Measurements from ENCODE around the gene LRRC8E. TPM values are rescaled to one million over a fixed set of nuclear protein-coding genes. Genes with fewer than 3 reads are reported as not detected.

Gene LRRC8E
- total and polyA plus RNA-seq, 10 of the 15 experiments (the other 5 are each of a cell fraction or from before 2014, with no cell fraction given): 0.04 to 0.32 (median 0.25) TPM; not detected in 7

DNA sequence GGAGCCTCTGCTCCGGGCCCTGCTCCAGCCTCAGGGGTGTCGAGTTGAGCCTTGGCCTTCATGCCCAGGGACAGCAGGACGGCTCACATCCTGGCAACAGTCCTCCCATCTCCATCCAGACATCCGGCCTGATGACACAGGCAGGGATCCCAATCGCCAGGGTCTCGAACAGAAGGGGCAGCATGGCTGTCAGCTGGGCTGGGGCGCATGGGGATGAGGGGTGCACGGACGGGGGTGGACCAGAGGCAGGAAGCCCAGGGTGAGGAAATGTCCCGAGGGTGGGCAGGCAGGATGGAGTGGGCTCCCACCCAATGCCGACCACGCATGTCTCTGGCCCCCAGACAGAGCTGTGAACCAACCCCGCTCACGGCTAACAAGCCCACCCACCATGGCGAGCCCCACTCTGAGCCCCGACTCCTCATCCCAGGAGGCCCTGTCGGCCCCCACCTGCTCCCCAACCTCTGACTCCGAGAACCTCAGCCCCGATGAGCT, 42.1 kb upstream of the LRRC8E start:
- Histone ChIP-seq H3K9me3 (replicated peaks; ENCODE audit: control insufficient read depth, insufficient read depth, low read length) (no peaks in the 10 kb centered on the region; the same call in 2 of the 3 replicates), H3K27me3 (replicated peaks in 1 of 2; ENCODE audit: control insufficient read depth in 2 of 2, insufficient read depth in 2 of 2, low read length in 1 of 2) (no peaks in the 10 kb centered on the region), H3K27ac (ENCODE audit: control insufficient read depth, insufficient read depth) (no peak overlapping the region), H3K79me2 (ENCODE audit: control insufficient read depth, insufficient read depth, low read length) (no peaks in the 10 kb centered on the region), H3K9ac (ENCODE audit: control insufficient read depth, insufficient read depth, low read length) (no peak overlapping the region), H2AFZ (ENCODE audit: control insufficient read depth, low read depth, low read length) (no peak overlapping the region), H3K4me2 (ENCODE audit: control insufficient read depth, insufficient read depth) (no peak overlapping the region), H3K4me3 (no peak overlapping the region), H3K4me1 (ENCODE audit: control insufficient read depth, insufficient read depth, low read length) (peaks cover 3% of the 10 kb centered on the region; the same call in 1 of the 2 replicates), H3K36me3 (ENCODE audit: control insufficient read depth in 2 of 2, insufficient read depth in 2 of 2, low read length in 1 of 2) (no peaks in the 10 kb centered on the region), H4K20me1 (ENCODE audit: control insufficient read depth, insufficient read depth) (no peaks in the 10 kb centered on the region)
- ChIA-PET CTCF (no interaction called here), RAD21 (ENCODE audit: unreplicated experiment) (no interaction called here), SMC1A (ENCODE audit: uncharacterized antibody, unreplicated experiment) (no interaction called here), POLR2A (no interaction called here)
- no TSS peak for BruUV-seq (replicated peaks)
- DNase-seq (ENCODE audit: low read depth, low spot score) (no peak), ATAC-seq (no peak), FAIRE-seq (no peak)
- WGBS (ENCODE audit: insufficient coverage, insufficient replicate concordance, low lambda C conversion rate, missing lambda C conversion rate): 72% methylated on average over 16 of the region's 19 CpGs
- intact Hi-C loops (cut with micrococcal nuclease; ENCODE audit: unreplicated experiment) (no loop called here), in situ Hi-C loops (cut with MboI) (no loop called here)
- TF ChIP-seq ATF2 (IDR thresholded peaks at IDR 0.05; ENCODE audit: low read length): no peak
- no peak for TF ChIP-seq USF2 (IDR thresholded peaks at IDR 0.05; ENCODE audit: borderline replicate concordance, low read depth, low read length)
- TF ChIP-seq PML (IDR thresholded peaks at IDR 0.05; ENCODE audit: low read length): no peak
- no peak for TF ChIP-seq CREM (IDR thresholded peaks at IDR 0.05; ENCODE audit: low read depth)
- no peak for TF ChIP-seq ZNF24 (IDR thresholded peaks at IDR 0.05)
- no peak for TF ChIP-seq ZBTB4 (CRISPR knock-in tag; IDR thresholded peaks at IDR 0.05)
- TF ChIP-seq ZNF592 (IDR thresholded peaks at IDR 0.05): no peak
- TF ChIP-seq, protein P1, sequence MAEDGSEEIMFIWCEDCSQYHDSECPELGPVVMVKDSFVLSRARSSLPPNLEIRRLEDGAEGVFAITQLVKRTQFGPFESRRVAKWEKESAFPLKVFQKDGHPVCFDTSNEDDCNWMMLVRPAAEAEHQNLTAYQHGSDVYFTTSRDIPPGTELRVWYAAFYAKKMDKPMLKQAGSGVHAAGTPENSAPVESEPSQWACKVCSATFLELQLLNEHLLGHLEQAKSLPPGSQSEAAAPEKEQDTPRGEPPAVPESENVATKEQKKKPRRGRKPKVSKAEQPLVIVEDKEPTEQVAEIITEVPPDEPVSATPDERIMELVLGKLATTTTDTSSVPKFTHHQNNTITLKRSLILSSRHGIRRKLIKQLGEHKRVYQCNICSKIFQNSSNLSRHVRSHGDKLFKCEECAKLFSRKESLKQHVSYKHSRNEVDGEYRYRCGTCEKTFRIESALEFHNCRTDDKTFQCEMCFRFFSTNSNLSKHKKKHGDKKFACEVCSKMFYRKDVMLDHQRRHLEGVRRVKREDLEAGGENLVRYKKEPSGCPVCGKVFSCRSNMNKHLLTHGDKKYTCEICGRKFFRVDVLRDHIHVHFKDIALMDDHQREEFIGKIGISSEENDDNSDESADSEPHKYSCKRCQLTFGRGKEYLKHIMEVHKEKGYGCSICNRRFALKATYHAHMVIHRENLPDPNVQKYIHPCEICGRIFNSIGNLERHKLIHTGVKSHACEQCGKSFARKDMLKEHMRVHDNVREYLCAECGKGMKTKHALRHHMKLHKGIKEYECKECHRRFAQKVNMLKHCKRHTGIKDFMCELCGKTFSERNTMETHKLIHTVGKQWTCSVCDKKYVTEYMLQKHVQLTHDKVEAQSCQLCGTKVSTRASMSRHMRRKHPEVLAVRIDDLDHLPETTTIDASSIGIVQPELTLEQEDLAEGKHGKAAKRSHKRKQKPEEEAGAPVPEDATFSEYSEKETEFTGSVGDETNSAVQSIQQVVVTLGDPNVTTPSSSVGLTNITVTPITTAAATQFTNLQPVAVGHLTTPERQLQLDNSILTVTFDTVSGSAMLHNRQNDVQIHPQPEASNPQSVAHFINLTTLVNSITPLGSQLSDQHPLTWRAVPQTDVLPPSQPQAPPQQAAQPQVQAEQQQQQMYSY (CRISPR knock-in tag; IDR thresholded peaks at IDR 0.05): no peak
- no peak for TF ChIP-seq FOXM1 (IDR thresholded peaks at IDR 0.05; ENCODE audit: low read depth, low read length)
